HepG2 (cell line): Measurements from ENCODE around the gene SLAMF6. TPM values are rescaled to one million over a fixed set of nuclear protein-coding genes. Genes with fewer than 3 reads are reported as not detected.

Experiments used
- ATAC-seq: fragments of 200-7000 bp; cut with Tn5 transposase; 3 replicates; pipeline ENCODE4 v1.9.1; 2020; ENCODE audit warnings: mild to moderate bottlenecking, moderate library complexity
- BruUV-seq: library from RNA; stranded (reverse); fragments of 400-500 nt; replicated peaks from 2 replicates; lab custom pipeline; 2021; lab: Mats Ljungman, UMichigan
- CTCF ChIA-PET: fragments of 300-600 bp; formaldehyde crosslinking; extraction: SDS; loops from one replicate; lab custom pipeline; 2021; ENCODE audit warnings: low total read pairs, inconsistent platforms, low intra/inter-chr PET ratio; lab: Yijun Ruan, JAX
- POLR2A ChIA-PET: fragments of 350-600 bp; sonication (Branson Sonifier 250); formaldehyde crosslinking; loops from one replicate; lab custom pipeline; 2020; ENCODE audit warnings: antibody characterized with exemption, inconsistent platforms; lab: Yijun Ruan, JAX
- DNase-seq: peaks from one replicate; pipeline ENCODE4 v3.0.0-alpha.2; 2015; ENCODE audit warnings: low spot score
- FAIRE-seq: peaks from 3 replicates; lab custom pipeline; 2011; peaks lifted over from hg19 to GRCh38; lab: Jason Lieb, UNC
- H2AFZ ChIP-seq: one replicate; pipeline ENCODE4 v1.6.1; 2011; ENCODE audit warnings: low read length, inconsistent platforms
- H3K27ac ChIP-seq: fragments of 300-600 bp; 3 replicates; pipeline ENCODE4 v1.8.0; 2011; ENCODE audit warnings: mixed run types, mild to moderate bottlenecking, mixed read lengths, low read length, inconsistent platforms; ENCODE audit not compliant: insufficient read depth; ENCODE audit errors: extremely low read length
- H3K27me3 ChIP-seq, 2 experiments: fragments of 200-600 bp in 1 of 2; 2 replicates in 1 of 2; 3 replicates in 1 of 2; pipeline versions ENCODE4 v1.6.0 to v1.8.0; 2011; ENCODE audit warnings: low read length in 2 of 2, mild to moderate bottlenecking in 2 of 2, moderate library complexity in 2 of 2, inconsistent platforms in 1 of 2; ENCODE audit not compliant: insufficient read depth in 2 of 2, control insufficient read depth in 1 of 2
- H3K36me3 ChIP-seq, 2 experiments: fragments of 200-600 bp in 1 of 2; replicated peaks in 1 of 2; 2 replicates in 1 of 2; 3 replicates in 1 of 2; pipeline versions ENCODE4 v1.5.1 to v1.8.0; 2011; ENCODE audit warnings: low read length in 2 of 2, inconsistent platforms in 1 of 2; ENCODE audit not compliant: insufficient read depth in 2 of 2, control insufficient read depth in 1 of 2
- H3K4me1 ChIP-seq: 2 replicates; pipeline ENCODE4 v1.5.1; 2012; ENCODE audit warnings: low read length, inconsistent platforms; ENCODE audit not compliant: insufficient read depth
- H3K4me2 ChIP-seq: 2 replicates; pipeline ENCODE4 v1.6.0; 2011; ENCODE audit warnings: low read depth, low read length, inconsistent platforms
- H3K4me3 ChIP-seq, 3 experiments: fragments of 200-600 bp in 1 of 3; sonication (generic), shearing (Covaris generic) in 1 of 3; replicated peaks in 1 of 3; 2 replicates each; pipeline ENCODE4 v1.5.1; 2011 to 2016; ENCODE audit warnings: low read length in 3 of 3, inconsistent platforms in 2 of 3, low read depth in 2 of 3, mild to moderate bottlenecking in 2 of 3, control low read depth in 1 of 3, mixed read lengths in 1 of 3; ENCODE audit not compliant: insufficient read depth in 1 of 3
- H3K79me2 ChIP-seq: one replicate; pipeline ENCODE4 v1.6.1; 2011; ENCODE audit warnings: low read length, inconsistent platforms; ENCODE audit not compliant: insufficient read depth
- H3K9ac ChIP-seq: 2 replicates; pipeline ENCODE4 v1.6.0; 2011; ENCODE audit warnings: mild to moderate bottlenecking, low read depth, low read length, inconsistent platforms; ENCODE audit not compliant: insufficient read depth
- H3K9me3 ChIP-seq: 2 replicates; pipeline ENCODE4 v1.5.1; 2012; ENCODE audit warnings: mild to moderate bottlenecking, low read length
- H4K20me1 ChIP-seq: 2 replicates; pipeline ENCODE4 v1.6.0; 2011; ENCODE audit warnings: inconsistent platforms, mild to moderate bottlenecking, low read length, moderate library complexity; ENCODE audit not compliant: insufficient read depth
- ARID2 ChIP-seq: sonication (generic); formaldehyde crosslinking; IDR thresholded peaks from 2 replicates; pipeline ENCODE4 v1.8.1; 2022; ENCODE audit warnings: mild to moderate bottlenecking, missing genetic modification reagents, borderline replicate concordance
- CBX5 ChIP-seq: sonication (generic); formaldehyde crosslinking; IDR thresholded peaks from 2 replicates; pipeline ENCODE4 v1.4.0; 2020; ENCODE audit warnings: missing genetic modification reagents, borderline replicate concordance
- MED1 ChIP-seq: sonication (generic); formaldehyde crosslinking; IDR thresholded peaks from 2 replicates; pipeline ENCODE4 v1.4.0; 2020; ENCODE audit warnings: missing genetic modification reagents
- NR2F6 ChIP-seq, 2 experiments: IDR thresholded peaks; 2 replicates each; pipeline ENCODE4 v1.6.1; 2016; ENCODE audit warnings: antibody characterized with exemption in 1 of 2, mild to moderate bottlenecking in 1 of 2
- NR3C1 ChIP-seq: sonication (generic); formaldehyde crosslinking; IDR thresholded peaks from 2 replicates; pipeline ENCODE4 v1.4.0; 2020; ENCODE audit warnings: missing genetic modification reagents
- SIX1 ChIP-seq: sonication (generic); formaldehyde crosslinking; IDR thresholded peaks from 2 replicates; pipeline ENCODE4 v1.4.0; 2020; ENCODE audit warnings: missing genetic modification reagents, borderline replicate concordance
- SMAD9 ChIP-seq: sonication (generic); formaldehyde crosslinking; IDR thresholded peaks from 2 replicates; pipeline ENCODE4 v1.5.1; 2020; ENCODE audit warnings: mild to moderate bottlenecking, missing genetic modification reagents
- ZC3H13 ChIP-seq: sonication (generic); formaldehyde crosslinking; IDR thresholded peaks from 2 replicates; pipeline ENCODE4 v1.8.1; 2023; ENCODE audit warnings: mild to moderate bottlenecking, missing genetic modification reagents, moderate library complexity
- ZNF3 ChIP-seq: IDR thresholded peaks from 2 replicates; pipeline ENCODE4 v1.7.0; 2017; ENCODE audit warnings: inconsistent platforms
- ZNF564 ChIP-seq: sonication (generic); formaldehyde crosslinking; IDR thresholded peaks from 2 replicates; pipeline ENCODE4 v1.8.1; 2023; ENCODE audit warnings: mild to moderate bottlenecking, missing genetic modification reagents
- ZNF660 ChIP-seq: sonication (generic); formaldehyde crosslinking; IDR thresholded peaks from 2 replicates; pipeline ENCODE4 v1.5.1; 2020; ENCODE audit warnings: mild to moderate bottlenecking, low read depth, missing genetic modification reagents, borderline replicate concordance
- ZNF747 ChIP-seq: sonication (generic); formaldehyde crosslinking; IDR thresholded peaks from 2 replicates; pipeline ENCODE4 v1.8.1; 2023; ENCODE audit warnings: missing genetic modification reagents, mild to moderate bottlenecking, borderline replicate concordance
- WGBS: methylation state at CpG from one replicate; pipeline ENCODE4 v1.1.6; 2017; ENCODE audit warnings: low lambda C conversion rate; 5-methylcytosine and 5-hydroxymethylcytosine counted together
- in situ Hi-C: cut with HindIII; loops from 2 replicates; pipeline ENCODE4 v1.10.0; 2017; ENCODE audit warnings: low pct_unique_long_range_greater_than_20kb; ENCODE audit not compliant: extremely low pct_ligation_motif_present
- intact Hi-C: fragments of 100-400 bp; cut with micrococcal nuclease; formaldehyde crosslinking; loops from one replicate; pipeline ENCODE4 v1.10.0; 2022; ENCODE audit not compliant: unreplicated experiment
- polyA plus RNA-seq, 8 experiments: library from polyadenylated mRNA; depleted of rRNA in 3 of 8; stranded (reverse) in 7 of 8; unstranded in 1 of 8; fragments of >200 nt; fragmentation: Illumina TruSeq in 4 of 8; extraction: Trizol in 4 of 8; gene quantifications; 2 replicates each; pipeline versions ENCODE4 v1.2.1 to v1.2.3, GENCODE V29; 2011 to 2016; ENCODE audit warnings: low read depth in 4 of 8, missing spikeins in 1 of 8, mixed read lengths in 1 of 8; ENCODE audit not compliant: insufficient read depth in 1 of 8
- total RNA-seq, 5 experiments: library from RNA; depleted of rRNA; stranded (reverse); fragments of >200 nt; fragmentation: Illumina TruSeq; extraction: Trizol; gene quantifications; 2 replicates each; pipeline ENCODE4 v1.2.3, GENCODE V29; 2016; ENCODE audit warnings: low read depth in 1 of 5
- TF ChIP-seq, protein P1 (sequence below), 2 experiments: sonication (generic) in 1 of 2; formaldehyde crosslinking in 1 of 2; IDR thresholded peaks; 2 replicates each; pipeline versions ENCODE4 v1.6.1 to v1.9.0; 2014 to 2022; ENCODE audit warnings: antibody characterized with exemption in 1 of 2, borderline replicate concordance in 1 of 2, inconsistent platforms in 1 of 2, low read depth in 1 of 2, missing genetic modification reagents in 1 of 2

The SLAMF6 gene
- total and polyA plus RNA-seq, 2 of the 13 experiments (the other 11 are each of a cell fraction or from before 2014, with no cell fraction given), result not detected

DNA sequence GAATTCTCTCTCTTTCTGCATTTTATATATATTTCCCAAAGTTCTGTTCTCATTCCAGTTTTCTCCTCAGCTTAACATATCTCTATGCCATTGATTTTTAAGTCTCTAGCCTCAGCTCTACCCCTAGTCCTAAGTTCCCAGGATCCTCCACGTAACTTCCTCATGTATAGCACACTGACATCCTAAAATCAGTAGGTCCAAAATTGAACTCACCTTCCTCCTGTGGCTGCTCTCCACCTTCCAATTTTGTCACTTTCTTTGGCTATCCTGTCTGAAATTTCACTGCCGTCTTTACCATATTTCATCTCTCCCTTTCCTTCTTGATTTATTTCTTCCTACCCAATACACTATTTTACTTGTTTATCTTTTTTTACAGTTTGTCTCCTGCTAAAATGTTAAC is 1.5 kb downstream of the SLAMF6 start (continued):
- TF ChIP-seq ZNF660 (no peak), SMAD9 (CRISPR knock-in tag) (no peak)

DNA sequence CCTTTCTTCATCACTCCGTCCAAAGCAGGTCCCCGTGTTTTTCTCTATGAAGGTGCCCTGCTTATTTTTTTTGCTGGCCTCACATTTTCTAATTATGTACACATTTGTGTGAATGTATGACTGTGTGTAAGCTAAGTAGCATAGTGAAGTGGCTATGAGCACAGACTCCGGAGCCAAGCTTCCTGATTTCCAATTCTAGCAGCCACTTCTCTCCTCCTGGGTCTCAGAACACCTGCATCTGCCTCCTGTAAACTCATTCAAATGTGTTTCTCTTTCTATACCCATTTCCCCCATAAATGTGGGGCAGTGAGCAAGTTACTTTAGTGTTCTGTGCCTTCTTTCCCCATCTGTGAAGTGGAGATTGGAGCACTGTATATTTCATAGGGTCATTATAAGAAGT is 2.1 kb downstream of the SLAMF6 start:
- CTCF ChIA-PET, result no interaction called here
- Histone ChIP-seq H3K4me1 (no peaks in the 10 kb centered on the region), H3K27me3 (no peaks in the 10 kb centered on the region), H3K4me3 (no peak overlapping the region), H3K79me2 (no peaks in the 10 kb centered on the region), H3K9ac (no peak overlapping the region), H3K9me3 (no peaks in the 10 kb centered on the region), H4K20me1 (no peaks in the 10 kb centered on the region), H3K4me2 (no peak overlapping the region), H2AFZ (no peak overlapping the region), H3K36me3 (no peaks in the 10 kb centered on the region), H3K27ac (no peak overlapping the region)
- no TSS peak for BruUV-seq
- no peak for TF ChIP-seq ZC3H13 (CRISPR knock-in tag)
- no peak for TF ChIP-seq SMAD9 (CRISPR knock-in tag)
- POLR2A ChIA-PET, result no interaction called here
- WGBS, result 49% methylated on average over 3 of the region's 3 CpGs
- ATAC-seq (no peak), FAIRE-seq (no peak), DNase-seq (no peak)
- in situ Hi-C loops (no loop called here), intact Hi-C loops (no loop called here)

DNA sequence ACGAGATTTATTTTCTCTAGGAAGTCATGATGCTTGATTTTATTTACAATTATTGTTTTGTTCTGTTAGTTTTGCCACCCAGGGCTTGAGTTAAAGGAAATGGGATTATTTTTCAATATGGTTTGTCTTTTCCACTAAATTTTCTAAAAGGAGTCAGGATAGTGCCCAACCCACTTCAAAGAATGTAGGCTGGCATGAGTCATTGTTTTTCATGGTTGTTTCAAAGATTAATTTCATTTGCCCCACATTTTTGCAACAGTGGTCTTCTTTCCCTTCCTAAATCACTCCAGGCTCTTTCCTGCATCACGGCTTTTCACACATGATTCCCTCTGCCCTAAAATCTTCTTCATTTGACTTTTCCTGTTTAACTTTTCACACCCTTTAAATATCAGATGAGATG is 2.5 kb downstream of the SLAMF6 start:
- intact Hi-C loops (no loop called here), in situ Hi-C loops (no loop called here)
- ATAC-seq (no peak), DNase-seq (no peak), FAIRE-seq (no peak)
- H3K9ac ChIP-seq, result no peak overlapping the region
- POLR2A ChIA-PET, result no interaction called here
- WGBS, result 18% methylated on average over 2 of the region's 2 CpGs
- H3K4me1 ChIP-seq, result no peaks in the 10 kb centered on the region
- no peaks in the 10 kb centered on the region for H3K27me3 ChIP-seq
- H3K36me3 ChIP-seq, result no peaks in the 10 kb centered on the region
- H4K20me1 ChIP-seq, result no peaks in the 10 kb centered on the region
- CTCF ChIA-PET, result no interaction called here
- no TSS peak for BruUV-seq
- no peaks in the 10 kb centered on the region for H3K9me3 ChIP-seq
- H3K79me2 ChIP-seq, result no peaks in the 10 kb centered on the region
- H3K4me2 ChIP-seq, result no peak overlapping the region
- H3K4me3 ChIP-seq, result no peak overlapping the region
- H2AFZ ChIP-seq, result no peak overlapping the region
- H3K27ac ChIP-seq, result no peak overlapping the region
- TF ChIP-seq SIX1 (CRISPR knock-in tag) (no peak), NR2F6 (IDR thresholded peaks at IDR 0.05) (no peak), NR2F6 (CRISPR knock-in tag; IDR thresholded peaks at IDR 0.05) (no peak), MED1 (CRISPR knock-in tag) (no peak), NR3C1 (CRISPR knock-in tag) (no peak), ARID2 (no peak), CBX5 (CRISPR knock-in tag) (no peak), ZNF564 (no peak), ZNF3 (CRISPR knock-in tag) (no peak), ZNF747 (CRISPR knock-in tag) (no peak)
- TF ChIP-seq, protein P1, sequence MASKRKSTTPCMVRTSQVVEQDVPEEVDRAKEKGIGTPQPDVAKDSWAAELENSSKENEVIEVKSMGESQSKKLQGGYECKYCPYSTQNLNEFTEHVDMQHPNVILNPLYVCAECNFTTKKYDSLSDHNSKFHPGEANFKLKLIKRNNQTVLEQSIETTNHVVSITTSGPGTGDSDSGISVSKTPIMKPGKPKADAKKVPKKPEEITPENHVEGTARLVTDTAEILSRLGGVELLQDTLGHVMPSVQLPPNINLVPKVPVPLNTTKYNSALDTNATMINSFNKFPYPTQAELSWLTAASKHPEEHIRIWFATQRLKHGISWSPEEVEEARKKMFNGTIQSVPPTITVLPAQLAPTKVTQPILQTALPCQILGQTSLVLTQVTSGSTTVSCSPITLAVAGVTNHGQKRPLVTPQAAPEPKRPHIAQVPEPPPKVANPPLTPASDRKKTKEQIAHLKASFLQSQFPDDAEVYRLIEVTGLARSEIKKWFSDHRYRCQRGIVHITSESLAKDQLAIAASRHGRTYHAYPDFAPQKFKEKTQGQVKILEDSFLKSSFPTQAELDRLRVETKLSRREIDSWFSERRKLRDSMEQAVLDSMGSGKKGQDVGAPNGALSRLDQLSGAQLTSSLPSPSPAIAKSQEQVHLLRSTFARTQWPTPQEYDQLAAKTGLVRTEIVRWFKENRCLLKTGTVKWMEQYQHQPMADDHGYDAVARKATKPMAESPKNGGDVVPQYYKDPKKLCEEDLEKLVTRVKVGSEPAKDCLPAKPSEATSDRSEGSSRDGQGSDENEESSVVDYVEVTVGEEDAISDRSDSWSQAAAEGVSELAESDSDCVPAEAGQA (IDR thresholded peaks at IDR 0.05; ENCODE audit: low read depth), result no peak
- TF ChIP-seq, protein P1 (CRISPR knock-in tag; IDR thresholded peaks at IDR 0.05; ENCODE audit: borderline replicate concordance), result no peak
